Kasumi-1 (cell line): Measurements from ENCODE around the gene BMX.
A peak's percentile ranks its signal among the peaks of the same experiment; 100 is the strongest.

Source experiments
- DNase-seq, 2 experiments: peaks; one replicate each; lab custom pipeline; 2025; lab: John Stamatoyannopoulos, UW

BMX gene

DNA sequence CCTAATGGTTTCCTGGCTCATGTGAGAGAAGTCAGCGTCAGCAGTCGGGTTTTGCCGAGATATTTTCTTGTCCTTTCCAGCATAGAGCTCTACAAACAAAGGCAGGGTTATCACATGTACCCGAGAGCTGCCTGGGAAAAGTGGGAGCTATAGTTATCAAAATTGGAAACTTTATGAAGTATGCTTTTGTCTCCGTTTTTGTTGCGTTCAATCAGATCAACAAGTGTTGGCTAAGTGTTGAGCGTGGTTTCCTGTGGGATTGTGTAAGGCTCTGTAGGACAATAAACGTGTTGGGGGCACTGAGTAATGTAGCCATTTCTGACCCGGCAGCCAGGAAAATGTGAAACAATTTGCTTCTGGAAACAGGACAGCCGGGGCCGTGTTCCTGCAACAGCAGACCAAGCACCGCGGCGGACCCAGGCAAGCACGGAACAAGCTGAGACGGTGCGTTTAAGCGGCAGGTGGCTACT, at the start of gene BMX:
BMX (plus strand) TSS at position 311 of the 470 bp plus-strand sequence. CDS start 7,547 bp downstream, outside the sequence.
- no peak for DNase-seq

DNA sequence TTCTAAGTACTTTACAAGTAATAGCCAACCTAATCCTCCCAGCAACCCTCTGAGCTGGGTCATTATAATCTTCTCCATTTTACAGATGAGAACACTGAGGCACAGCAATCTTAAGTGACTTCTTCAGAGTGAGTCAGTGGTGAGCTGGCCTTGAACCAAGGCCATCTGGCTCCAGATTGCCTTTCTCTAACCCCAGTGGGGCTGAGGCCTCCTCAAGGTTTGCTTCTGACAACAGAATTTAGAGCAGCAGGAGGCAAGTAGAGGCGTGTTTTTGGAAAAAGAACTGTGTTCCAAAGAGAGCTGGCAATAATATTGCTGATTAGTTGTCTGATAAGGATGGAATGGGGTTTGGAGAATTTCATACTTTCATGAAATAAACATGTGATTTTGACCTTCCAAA, 48.7 kb upstream of the BMX start:
- DNase-seq = no peak

DNA sequence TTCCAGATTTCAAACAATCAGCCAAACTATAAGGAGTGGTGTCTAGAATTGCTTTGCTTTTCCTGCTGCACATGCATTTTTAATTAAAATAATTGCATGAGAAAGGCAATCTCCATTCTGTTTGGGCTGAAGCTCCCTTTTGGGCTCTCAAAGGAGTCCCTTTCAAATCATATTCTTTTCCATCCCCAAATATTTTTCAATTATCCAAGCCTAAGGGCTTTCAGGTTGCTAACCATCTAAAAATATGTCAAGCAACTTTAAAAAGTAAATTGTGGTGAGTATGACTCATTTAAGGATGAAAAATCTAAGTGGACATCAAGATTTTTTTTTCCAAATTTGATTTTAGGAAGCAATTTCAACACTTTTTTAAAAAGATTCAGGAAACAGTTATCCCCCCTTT, 35.9 kb upstream of the BMX start:
- no peak for DNase-seq

DNA sequence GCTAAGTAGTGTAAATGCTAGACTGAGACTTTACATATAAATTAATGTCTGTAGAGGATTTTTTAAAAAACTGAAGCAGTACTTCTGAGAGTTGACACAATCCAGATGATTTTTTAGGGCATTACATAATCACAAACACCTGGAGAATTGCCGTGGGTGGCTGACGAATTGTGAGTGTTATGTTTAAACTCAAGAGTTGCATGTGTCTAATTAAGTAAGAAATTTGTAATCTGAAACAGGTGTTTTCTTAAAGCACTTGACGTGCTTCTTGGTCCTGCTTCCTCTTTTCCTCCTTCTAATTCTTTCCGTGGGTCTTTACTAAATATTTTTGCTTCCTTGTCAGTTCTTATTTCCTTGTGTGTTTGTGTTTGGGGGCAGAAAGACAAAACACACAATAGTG, 35.3 kb upstream of the BMX start:
- DNase-seq = no peak

DNA sequence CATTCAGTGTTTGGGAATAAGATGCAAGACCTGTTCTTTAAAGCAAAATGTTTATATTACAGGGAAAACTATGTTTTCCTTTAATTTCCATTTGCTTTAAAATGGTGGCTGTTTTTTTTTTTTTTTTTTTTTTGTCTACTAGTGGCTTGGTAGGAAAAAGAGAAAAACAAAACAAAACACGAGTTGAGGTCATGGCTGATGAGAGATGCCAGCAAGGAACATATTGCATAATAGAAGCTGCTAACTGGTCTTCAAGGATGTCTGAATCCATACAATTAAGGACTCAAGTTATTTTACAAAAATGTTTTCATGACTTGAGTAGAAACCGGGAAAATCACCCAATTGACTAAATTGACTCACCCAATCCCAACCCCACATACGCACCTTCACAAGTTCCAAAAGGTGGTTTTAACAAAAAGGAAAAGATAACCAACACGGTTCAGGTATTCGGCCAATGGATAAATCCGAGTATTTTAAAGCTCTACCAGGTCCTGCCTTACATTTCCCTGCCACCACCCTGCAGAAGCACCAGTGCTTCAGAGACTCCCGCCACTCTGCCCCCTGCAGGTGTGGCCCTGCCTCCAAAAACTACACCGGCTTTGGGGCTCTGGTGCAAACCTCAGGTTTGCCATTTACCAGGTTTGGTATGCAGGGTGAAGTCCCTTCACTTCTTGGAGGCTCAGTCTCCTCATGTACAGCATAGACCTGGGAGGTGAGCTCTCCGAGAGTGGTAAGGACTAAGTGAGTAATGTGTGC, 34.5 kb upstream of the BMX start:
- DNase-seq = no peak

DNA sequence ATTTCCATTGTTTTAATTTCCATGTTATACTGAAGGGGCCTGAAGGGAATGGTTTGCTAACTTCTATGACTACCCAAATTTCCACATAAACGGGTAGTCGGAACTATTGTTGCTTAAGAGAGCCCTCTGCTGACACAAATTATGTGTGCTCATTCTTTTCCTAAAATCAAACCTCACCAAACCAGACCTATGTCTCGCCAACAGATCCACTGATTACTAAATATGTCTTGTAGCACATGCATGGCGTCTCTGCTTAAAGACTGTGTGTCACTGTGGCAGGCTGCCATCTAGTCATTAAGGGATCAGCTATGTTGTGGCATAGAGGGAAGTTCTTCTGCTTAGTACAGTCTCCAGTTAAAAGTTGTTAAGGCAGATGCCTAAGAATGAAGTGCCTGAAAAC, 32.6 kb upstream of the BMX start:
- peak; percentile 48 to 59 for DNase-seq

DNA sequence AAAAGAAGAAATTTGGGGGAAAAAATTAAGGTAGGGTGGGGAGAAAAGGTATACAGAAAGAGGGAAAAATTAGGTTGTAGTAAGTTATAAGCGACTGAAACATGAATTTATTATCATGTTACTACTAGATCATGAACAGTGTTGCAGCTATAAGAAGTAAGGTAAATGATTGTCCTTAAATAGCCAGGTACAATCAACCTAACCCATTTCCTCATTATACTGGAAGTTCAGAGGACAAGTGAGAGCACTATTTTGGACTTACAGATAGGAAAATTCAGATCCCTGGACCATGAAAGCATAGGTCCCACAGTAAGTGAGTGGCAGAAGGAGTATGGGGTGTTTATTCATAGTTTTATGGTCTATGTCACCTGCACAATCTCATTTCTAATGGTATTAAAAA, 31.0 kb upstream of the BMX start:
- no peak for DNase-seq

DNA sequence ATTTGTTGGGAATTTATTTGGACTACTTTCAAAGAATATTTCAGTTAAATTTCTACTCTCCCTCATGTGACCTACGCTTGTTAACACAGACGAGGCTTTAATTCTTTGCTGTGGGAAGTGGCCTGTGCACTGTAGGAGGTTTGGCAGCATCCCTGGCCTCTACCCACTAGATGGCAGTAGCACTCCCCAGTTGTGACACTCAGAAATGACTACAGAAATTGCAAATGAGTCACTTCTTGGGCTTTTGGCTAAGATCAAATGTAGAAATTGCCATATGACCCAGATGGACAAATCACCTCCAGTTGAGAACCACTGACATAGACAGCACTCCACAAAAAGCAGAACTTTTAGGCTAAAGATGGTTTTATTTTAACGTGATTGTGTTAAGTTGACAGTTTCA, 29.6 kb upstream of the BMX start:
- peak; percentile 32 to 42 for DNase-seq

DNA sequence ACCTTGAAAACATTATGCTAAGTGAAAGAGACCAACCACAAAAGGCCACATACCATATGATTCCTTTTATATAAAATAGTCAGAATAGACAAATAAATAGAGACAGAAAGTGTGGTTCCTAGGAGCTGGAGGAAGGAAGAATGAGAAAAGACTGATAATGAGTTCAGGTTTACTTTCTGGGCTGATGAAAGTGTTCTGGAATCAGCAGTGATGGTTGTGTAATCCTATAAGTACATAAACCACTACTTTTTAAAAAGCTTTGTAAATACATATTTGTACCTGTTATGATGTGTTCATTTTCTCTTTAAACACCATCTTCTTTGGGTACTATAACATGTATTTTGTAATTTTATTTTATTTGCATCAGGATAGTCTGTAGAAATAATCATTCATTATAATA, 28.1 kb upstream of the BMX start:
- no peak for DNase-seq

DNA sequence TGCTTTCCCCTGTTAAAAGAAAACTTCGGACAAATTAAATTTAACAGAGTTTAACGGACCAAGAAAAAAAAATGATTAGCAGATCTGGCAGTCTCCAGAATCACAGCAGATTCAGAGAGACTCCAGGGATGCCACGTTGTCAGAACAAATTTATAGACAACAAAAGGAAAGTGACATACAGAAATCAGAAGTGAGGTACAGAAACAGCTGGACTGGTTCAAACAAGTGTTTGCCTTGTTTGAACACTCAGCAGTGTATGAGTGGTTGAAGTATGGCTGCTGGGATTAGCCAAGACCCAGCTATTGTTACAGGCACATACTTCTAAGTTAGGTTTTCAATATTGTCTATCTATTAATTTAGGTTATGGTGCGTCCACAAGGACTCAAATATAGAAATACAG, 26.6 kb upstream of the BMX start:
- no peak for DNase-seq

DNA sequence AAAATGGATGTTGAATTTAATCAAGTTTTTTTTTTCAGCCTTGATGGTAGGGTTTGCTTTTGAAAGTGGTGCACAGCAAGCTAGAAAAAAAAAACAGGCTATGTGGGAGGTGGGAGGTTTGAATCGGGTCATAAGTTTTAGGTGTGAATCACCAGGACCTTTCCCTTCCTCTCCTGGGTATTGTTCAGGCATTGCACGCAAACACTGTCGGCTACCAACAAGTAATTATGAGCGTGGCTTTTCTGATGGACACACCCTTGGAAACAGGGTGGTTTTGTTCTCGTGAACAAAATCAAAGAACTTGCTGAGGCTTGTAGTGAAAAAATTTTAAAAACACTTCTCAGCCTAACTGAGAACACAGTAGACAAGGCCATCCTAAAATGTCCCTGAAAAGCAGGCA, 25.6 kb upstream of the BMX start:
- no peak for DNase-seq

DNA sequence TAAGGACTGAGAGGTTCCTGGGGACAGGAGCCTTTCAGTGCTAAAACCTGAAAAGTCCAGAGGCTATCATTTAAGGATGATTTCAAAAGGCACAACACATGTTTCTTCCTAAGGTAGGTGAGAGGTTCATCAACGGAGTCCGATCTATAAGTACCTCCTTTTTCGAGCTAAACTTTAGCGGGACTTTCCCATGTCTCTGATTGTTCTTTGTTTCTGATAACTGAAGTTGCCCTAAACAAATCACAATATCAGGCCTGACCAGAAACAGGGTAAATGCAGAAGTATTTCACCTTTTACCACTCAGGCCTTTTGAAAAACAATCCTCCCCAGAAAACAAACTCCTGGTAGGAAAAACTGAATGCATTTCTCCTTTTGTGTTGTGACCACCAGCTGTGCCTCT, 25.1 kb upstream of the BMX start:
- DNase-seq = no peak

DNA sequence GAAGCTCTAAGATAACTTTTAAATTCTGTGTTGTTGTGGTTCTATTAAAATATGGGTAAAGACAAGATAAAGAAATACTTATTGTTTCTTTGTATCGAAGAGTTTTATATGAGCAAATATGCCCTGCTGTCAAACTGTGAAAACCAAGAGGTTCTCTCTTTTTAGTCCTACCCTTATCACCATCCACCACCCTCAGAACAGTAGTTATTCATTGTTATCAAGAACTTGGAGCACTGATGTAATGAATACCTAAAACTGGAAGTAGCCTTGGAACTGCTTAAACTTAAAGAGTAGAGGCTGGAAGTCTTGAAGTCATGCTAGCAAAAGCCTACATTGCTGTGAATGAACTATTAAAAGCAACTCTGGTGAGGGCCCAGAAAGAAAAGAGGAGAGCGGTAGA, 16.7 kb upstream of the BMX start:
- no peak for DNase-seq

DNA sequence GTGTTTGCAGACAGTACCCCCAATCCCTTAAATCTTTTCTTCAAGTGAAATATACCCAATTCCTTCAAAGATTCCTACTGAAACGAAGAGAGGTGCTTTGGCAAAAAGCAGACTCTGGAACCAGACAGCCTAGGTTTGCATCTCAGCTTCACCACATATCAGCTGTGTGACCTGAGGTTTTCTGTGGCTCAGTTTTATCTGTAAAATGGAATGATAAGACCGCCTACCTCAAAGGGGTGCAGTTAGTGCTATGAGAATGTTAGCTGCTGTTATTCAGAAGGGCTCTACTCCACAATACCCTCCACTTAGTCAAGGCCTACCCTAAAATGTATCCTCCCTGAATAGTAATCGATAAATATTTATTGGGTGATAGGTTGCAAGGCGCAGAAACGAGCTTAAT, 8.1 kb upstream of the BMX start:
- no peak for DNase-seq

DNA sequence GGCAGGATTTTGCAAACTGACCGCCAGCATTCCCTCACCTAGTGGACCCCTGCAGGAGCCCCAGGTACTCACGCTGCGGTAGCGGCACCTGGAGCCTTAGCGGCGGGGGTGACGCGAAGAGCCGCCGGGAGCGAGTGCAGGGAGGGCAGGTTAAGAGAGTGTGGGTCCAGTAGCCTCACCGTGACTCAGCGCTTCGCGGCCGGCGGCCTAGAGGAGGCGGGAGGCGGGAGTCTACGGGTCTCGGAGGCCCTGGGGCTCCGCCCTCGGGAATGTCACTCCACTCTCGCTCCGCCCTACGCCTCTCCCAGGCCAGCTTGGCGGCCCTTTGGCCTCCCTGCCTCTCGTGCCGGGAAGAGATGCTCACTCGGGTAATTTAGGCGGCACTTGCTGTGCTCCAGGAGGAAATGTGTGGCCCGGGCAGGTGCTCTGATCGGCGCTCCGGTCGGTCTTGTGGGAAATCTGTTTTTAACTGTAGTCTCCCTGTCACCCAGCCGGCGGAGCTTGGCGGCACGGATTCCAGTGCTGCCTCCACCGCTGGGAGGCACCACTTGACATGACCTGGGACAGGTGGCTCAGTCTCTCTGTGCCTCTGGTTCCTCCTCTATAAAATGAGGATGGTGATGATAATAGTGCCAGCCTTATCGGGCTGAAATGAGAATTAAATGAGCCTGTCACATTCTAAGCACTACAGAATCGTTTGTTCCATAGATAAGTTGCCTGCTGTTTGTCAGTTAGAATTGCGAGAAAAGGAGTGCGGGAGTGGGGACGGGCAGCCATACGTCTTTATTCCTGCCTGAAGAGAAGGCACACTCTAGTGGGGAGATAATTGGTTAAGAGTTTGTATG, 7.3 kb upstream of the BMX start, which contains the start of gene PIR:
PIR (minus strand) TSS at position 216 of the 845 bp plus-strand sequence. CDS start 2,076 bp downstream, outside the sequence.
- DNase-seq = peak; percentile 56 to 61

DNA sequence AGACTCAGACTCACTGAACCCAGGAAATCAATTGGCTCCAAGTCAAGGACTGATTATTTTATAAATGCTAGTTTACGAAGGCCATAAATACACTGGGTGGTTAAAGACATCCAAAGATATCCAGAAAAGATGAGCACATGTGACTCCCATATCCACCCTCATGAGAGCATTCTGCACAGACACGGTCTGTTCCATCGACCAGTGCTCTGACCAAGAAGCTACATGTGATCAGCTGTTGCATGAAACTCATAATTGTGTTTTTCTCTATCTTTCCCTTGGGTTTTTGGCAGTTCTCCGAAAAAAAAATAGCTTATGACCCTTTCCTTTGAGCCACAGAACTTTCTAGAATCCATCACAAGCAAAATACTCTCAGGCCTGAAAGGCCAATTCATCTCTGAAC, 4.8 kb upstream of the BMX start:
- no peak for DNase-seq

DNA sequence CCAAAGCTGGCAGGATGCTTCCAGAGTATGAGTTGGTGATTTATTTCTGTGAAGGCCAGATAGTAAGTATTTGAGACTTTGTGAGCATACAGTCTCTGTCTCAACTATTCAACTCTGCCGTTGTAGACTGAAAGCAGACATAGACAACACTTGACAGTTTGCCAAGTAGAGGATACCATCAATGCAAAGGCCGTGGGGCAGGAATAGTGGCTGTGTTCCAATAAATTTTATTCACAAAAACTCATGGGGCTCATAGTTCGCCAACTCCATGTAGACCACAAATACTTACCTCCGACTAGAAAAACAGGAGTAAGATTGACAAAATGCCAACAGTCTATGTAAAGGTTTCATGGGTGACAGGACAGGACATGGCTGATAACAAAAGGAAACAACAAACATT, 3.8 kb upstream of the BMX start:
- no peak for DNase-seq

DNA sequence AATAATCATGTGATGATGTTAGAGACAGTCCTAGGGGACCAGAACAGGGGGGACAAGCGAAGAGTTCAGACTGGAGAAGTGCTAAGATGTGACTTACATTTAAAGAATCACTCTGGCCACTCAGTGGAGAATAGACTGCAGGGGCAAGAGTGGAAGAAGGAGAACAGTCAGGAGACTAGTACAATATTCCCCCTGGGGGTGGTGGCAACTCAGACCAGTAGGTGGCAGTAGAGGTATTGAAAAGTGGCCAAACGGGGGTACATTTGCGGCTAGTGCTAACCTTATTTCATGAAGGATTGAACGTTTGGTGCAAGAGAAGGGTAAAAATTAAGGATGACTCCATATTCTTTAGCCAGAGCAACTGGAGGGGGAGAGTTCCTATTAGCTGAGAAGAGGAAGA, 2.7 kb upstream of the BMX start:
- DNase-seq = peak; percentile 23 to 39

DNA sequence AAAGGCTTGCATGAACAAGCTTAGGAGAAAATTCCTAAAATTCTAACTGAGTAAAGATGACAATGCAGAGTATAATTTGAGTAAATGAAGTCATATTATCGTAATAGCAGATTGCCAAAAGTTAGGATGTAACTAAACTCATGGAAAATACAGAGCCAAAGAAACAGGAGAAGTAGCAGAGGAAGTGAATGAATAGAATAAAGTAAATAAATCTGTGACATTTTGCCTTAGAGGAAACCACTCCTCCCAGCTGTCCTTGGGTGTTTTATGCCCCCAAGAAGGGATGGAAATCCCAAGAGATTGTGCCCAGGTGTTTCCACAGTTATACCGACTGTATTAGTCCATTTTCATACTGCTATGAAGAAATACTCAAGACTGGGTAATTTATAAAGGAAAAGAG, 1.9 kb upstream of the BMX start:
- DNase-seq = no peak

DNA sequence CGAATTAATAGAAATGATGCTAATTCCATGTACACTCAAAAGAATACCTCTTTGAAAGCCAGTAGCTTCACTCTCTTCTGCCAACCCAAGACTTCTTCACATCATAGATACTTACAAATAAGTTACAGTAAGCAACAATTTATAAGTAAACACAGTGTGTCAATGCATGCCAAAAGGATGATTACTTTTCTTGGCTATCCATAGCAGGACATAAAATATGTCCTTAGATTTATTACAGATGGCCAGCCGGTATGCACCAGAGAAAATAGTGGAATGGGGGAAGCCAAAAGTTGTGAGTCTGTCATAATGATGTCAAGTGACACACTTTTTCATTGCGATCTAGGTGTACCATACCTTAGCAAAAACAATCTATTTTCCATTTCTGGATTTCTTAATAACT, 631 bp upstream of the BMX start:
- DNase-seq = no peak

DNA sequence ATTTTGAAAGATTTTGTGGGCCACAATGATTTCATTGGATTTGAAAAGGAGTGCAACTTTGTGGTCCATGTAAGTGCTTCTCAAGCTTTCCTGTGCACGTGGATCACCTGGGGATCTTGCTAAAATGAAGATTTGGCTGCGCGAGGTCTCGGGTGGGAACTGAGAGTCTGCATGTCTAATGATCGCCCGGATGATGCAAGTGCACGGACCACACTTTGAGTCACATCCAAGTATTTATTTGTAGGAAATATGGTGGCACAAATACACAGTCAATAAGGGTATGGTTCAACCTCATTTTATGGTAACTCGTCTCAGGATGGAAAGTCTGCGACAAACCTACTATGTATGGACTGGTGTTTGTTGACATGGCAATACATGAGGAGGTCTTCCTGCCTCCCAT, 899 bp downstream of the BMX start:
- no peak for DNase-seq

DNA sequence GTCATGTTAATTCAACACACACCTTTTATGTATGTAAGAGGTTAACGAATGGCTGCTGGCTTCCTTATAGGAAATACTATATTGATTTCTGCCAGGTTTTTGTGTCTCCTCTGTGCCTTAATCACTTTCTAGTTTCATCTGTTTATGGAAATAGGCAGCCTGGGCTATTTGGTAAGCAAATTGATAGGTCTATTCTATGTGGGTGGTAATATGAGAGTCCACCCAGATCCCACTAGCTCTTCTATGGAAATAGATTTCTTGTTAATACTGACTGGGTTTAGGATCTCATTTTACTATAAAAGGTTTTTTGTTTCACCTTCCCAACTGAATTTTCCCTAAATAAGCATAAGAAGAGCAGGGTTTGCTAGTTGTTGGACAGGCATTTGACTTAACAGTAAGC, 4.1 kb downstream of the BMX start:
- DNase-seq = no peak

DNA sequence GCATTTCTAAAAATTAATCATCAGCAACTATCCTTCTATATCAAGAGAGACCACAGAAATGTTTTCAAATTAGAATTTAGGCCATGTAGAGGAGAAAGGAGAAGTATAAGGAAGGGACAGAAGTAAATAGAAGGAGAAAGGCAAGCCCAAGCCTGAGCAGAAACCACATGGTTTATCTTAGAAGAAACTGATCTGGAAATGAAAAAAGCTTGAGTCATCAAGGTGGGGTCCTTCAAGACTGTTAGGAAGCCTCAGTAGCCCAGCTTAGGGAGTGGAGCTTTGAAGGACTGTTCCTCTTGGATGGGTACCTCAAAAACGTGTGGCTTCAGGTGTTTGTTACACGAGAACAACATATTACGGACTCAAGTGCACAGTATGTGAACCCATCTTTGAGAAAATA, 4.5 kb downstream of the BMX start:
- DNase-seq = no peak
